Endothelial cell of umbilical vein (primary cell): ENCODE results near the gene ABHD10.

Experiments
- EZH2 ChIP-seq: IDR thresholded peaks from 2 replicates; pipeline ENCODE4 v1.6.1; 2012; ENCODE audit warnings: borderline replicate concordance, low read depth, mild to moderate bottlenecking, moderate library complexity, low read length, inconsistent platforms; ENCODE audit not compliant: severe bottlenecking
- GATA2 ChIP-seq: IDR thresholded peaks from 2 replicates; pipeline ENCODE4 v1.7.0; 2011; ENCODE audit warnings: low read depth, mild to moderate bottlenecking, moderate library complexity, mixed read lengths, low read length; ENCODE audit not compliant: insufficient read length, insufficient read depth
- JUN ChIP-seq: IDR thresholded peaks from 2 replicates; pipeline ENCODE4 v1.6.1; 2011; ENCODE audit warnings: borderline replicate concordance, low read depth; ENCODE audit not compliant: insufficient read length, insufficient read depth
- MYC ChIP-seq: IDR thresholded peaks from one replicate; pipeline ENCODE4 v1.6.1; 2011; ENCODE audit warnings: mild to moderate bottlenecking, low read depth, low read length
- POLR2A ChIP-seq: IDR thresholded peaks from 2 replicates; pipeline ENCODE4 v1.6.1; 2012; ENCODE audit warnings: low read depth, mild to moderate bottlenecking, control low read depth, low read length
- POLR2AphosphoS5 ChIP-seq: IDR thresholded peaks from 2 replicates; pipeline ENCODE4 v1.6.1; 2012; ENCODE audit warnings: low read depth, mild to moderate bottlenecking, control low read depth, low read length, moderate library complexity; ENCODE audit not compliant: insufficient read depth
- TF ChIP-seq, protein P1 (sequence below), 2 donors: IDR thresholded peaks; 1 replicate in 1 of 2; 2 replicates in 1 of 2; pipeline ENCODE4 v1.5.1; 2011; ENCODE audit warnings: low read length in 2 of 2, mild to moderate bottlenecking in 2 of 2, moderate library complexity in 2 of 2, control low read depth in 1 of 2, inconsistent platforms in 1 of 2, low read depth in 1 of 2; ENCODE audit not compliant: insufficient read depth in 1 of 2; ENCODE audit errors: extremely low read depth in 1 of 2

- TF ChIP-seq, protein P1, sequence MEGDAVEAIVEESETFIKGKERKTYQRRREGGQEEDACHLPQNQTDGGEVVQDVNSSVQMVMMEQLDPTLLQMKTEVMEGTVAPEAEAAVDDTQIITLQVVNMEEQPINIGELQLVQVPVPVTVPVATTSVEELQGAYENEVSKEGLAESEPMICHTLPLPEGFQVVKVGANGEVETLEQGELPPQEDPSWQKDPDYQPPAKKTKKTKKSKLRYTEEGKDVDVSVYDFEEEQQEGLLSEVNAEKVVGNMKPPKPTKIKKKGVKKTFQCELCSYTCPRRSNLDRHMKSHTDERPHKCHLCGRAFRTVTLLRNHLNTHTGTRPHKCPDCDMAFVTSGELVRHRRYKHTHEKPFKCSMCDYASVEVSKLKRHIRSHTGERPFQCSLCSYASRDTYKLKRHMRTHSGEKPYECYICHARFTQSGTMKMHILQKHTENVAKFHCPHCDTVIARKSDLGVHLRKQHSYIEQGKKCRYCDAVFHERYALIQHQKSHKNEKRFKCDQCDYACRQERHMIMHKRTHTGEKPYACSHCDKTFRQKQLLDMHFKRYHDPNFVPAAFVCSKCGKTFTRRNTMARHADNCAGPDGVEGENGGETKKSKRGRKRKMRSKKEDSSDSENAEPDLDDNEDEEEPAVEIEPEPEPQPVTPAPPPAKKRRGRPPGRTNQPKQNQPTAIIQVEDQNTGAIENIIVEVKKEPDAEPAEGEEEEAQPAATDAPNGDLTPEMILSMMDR (IDR thresholded peaks at IDR 0.05; ENCODE audit: extremely low read depth in 1 of 2, insufficient read depth in 1 of 2, low read depth in 1 of 2, low read length in 2 of 2), result no peak
- no peak for TF ChIP-seq EZH2
- no peak for TF ChIP-seq POLR2AphosphoS5
- TF ChIP-seq POLR2A, result no peak
- TF ChIP-seq GATA2, result no peak
- TF ChIP-seq MYC, result no peak
- TF ChIP-seq JUN, result no peak
Observed at GRCh38 chr3:111952866-111953450, 25.9 kb upstream of the ABHD10 start.
